ENCODE results near the gene PPP2CA.

The PPP2CA gene

DNA sequence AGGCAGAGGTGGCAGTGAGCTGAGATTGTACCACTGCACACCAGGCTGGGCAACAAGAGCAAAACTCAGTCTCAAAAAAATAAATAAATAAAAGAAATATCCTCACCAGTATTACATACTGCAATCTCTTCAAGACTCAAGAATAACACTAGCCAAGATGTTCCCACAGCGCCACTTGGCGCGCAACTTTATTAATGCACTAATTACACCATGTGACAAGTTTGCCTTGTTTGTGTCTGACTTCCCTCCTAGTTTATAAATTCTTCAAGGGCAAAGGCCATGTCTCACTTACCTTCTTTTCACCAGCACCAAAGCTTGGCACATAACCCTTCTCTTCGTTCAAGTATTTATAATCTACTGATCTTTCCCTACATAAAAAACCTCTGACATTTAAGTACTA is 53.9 kb downstream of the PPP2CA start:
- peaks cover 9% of the 10 kb centered on the region; the same call in 1 of the 2 replicates for H4K20me1 ChIP-seq (ENCODE audit: low read depth, low read length)
- peaks cover 9% of the 10 kb centered on the region; the same call in 1 of the 2 replicates for H3K36me3 ChIP-seq (ENCODE audit: low read length)
- TF ChIP-seq EZH2phosphoT487 (conservative IDR thresholded peaks at IDR 0.05; ENCODE audit: low read length) = no peak
- TF ChIP-seq, protein P1, sequence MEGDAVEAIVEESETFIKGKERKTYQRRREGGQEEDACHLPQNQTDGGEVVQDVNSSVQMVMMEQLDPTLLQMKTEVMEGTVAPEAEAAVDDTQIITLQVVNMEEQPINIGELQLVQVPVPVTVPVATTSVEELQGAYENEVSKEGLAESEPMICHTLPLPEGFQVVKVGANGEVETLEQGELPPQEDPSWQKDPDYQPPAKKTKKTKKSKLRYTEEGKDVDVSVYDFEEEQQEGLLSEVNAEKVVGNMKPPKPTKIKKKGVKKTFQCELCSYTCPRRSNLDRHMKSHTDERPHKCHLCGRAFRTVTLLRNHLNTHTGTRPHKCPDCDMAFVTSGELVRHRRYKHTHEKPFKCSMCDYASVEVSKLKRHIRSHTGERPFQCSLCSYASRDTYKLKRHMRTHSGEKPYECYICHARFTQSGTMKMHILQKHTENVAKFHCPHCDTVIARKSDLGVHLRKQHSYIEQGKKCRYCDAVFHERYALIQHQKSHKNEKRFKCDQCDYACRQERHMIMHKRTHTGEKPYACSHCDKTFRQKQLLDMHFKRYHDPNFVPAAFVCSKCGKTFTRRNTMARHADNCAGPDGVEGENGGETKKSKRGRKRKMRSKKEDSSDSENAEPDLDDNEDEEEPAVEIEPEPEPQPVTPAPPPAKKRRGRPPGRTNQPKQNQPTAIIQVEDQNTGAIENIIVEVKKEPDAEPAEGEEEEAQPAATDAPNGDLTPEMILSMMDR (IDR thresholded peaks at IDR 0.05; ENCODE audit: insufficient read depth, low read length, poor library complexity, severe bottlenecking) = no peak
- H3K9ac ChIP-seq (ENCODE audit: low read length) = no peak overlapping the region
- H3K9me3 ChIP-seq (ENCODE audit: insufficient read depth, low read length) = no peaks in the 10 kb centered on the region
- no peaks in the 10 kb centered on the region for H3K27me3 ChIP-seq (ENCODE audit: low read length)
- H2AFZ ChIP-seq (ENCODE audit: low read depth, low read length, severe bottlenecking) = no peak overlapping the region
- H3K27ac ChIP-seq (ENCODE audit: low read depth, low read length) = no peak overlapping the region
- H3F3A ChIP-seq (ENCODE audit: insufficient read depth) = peaks cover 9% of the 10 kb centered on the region
- H3K9me2 ChIP-seq (replicated peaks; ENCODE audit: insufficient read depth, low read length) = no peaks in the 10 kb centered on the region
- no peak overlapping the region for H3K4me2 ChIP-seq (ENCODE audit: low read depth, low read length, poor library complexity, severe bottlenecking)
- H3K79me2 ChIP-seq (ENCODE audit: insufficient read depth, low read length) = peaks cover 44% of the 10 kb centered on the region
- no peak overlapping the region for H3K4me3 ChIP-seq (ENCODE audit: insufficient read depth, low read length, poor library complexity, severe bottlenecking)

DNA sequence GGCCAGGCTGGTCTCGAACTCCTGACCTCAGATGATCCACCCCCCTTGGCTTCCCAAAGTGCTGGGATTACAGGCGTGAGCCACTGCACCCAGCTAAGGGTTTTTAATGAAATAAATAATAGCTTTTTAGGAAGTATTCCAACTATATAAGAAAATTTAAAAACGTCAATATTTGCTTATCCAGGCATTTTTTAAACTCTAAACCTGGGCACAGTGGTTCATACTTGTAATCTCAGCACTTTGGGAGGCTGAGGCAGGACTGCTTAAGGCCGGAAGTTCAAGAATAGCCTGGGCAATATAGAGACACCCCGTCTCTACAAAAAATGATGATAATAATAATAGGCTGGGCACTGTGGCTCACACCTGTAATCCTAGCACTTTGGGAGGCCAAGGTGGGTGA is 63.3 kb downstream of the PPP2CA start:
- peaks cover 38% of the 10 kb centered on the region for H3K36me3 ChIP-seq (ENCODE audit: low read length)
- H4K20me1 ChIP-seq (ENCODE audit: low read depth, low read length) = no peaks in the 10 kb centered on the region
- H3K9me3 ChIP-seq (ENCODE audit: insufficient read depth, low read length) = no peaks in the 10 kb centered on the region
- H2AFZ ChIP-seq (ENCODE audit: low read depth, low read length, severe bottlenecking) = no peak overlapping the region
- H3K9ac ChIP-seq (ENCODE audit: low read length) = no peak overlapping the region
- H3K9me2 ChIP-seq (replicated peaks; ENCODE audit: insufficient read depth, low read length) = no peaks in the 10 kb centered on the region
- no peak for TF ChIP-seq EZH2phosphoT487 (conservative IDR thresholded peaks at IDR 0.05; ENCODE audit: low read length)
- TF ChIP-seq, protein P1 (IDR thresholded peaks at IDR 0.05; ENCODE audit: insufficient read depth, low read length, poor library complexity, severe bottlenecking) = no peak
- H3K4me3 ChIP-seq (ENCODE audit: insufficient read depth, low read length, poor library complexity, severe bottlenecking) = no peak overlapping the region
- peaks cover 4% of the 10 kb centered on the region; the same call in 1 of the 2 replicates for H3K79me2 ChIP-seq (ENCODE audit: insufficient read depth, low read length)
- H3K4me2 ChIP-seq (ENCODE audit: low read depth, low read length, poor library complexity, severe bottlenecking) = no peak overlapping the region
- H3F3A ChIP-seq (ENCODE audit: insufficient read depth) = no peaks in the 10 kb centered on the region
- no peaks in the 10 kb centered on the region for H3K27me3 ChIP-seq (ENCODE audit: low read length)
- H3K27ac ChIP-seq (ENCODE audit: low read depth, low read length) = no peak overlapping the region

DNA sequence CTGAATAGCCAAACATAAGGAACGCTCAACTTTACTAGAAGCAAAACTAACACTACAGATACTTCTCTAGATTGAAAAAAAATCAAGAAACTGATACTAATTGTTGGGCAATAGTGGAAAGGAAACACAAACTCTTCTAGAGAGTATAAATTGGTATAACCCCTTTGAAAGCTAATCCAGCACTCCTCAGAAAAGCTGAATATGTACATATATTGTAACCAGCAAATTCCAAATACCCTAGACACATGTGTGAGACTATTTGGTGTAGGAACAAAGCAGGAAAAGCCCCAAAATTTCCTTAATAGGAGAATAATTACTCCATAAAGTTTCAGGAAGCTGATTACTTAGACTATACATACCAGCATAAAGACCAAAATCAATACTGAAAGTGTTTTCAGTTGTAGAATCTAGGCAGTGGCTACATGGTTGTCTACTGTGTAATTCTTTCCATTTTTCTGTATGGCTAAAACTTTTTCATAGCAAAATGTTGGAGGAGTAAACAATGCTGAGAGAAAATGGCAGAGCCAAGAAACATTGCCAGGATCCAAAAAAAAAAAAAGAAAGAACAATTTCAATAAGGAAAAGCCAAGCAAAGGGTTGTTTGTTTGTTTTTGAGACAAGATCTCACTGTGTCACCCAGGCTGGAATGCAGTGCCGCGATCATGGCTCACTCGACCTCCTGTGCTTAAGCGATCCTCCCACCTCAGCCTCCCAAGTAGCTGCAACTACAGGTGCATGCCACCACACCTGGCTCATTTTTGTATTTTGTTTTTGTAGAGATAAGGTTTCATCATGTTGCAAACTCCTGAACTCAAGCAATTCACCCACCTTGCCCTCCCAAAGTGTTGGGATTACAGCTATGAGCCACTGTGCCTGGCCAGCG is 64.1 kb downstream of the PPP2CA start:
- Histone ChIP-seq H4K20me1 (ENCODE audit: low read depth, low read length) (no peaks in the 10 kb centered on the region), H3K27ac (ENCODE audit: low read depth, low read length) (no peak overlapping the region), H3K27me3 (ENCODE audit: low read length) (no peaks in the 10 kb centered on the region), H3K9ac (ENCODE audit: low read length) (no peak overlapping the region), H3K79me2 (ENCODE audit: insufficient read depth, low read length) (peaks cover 4% of the 10 kb centered on the region; the same call in 1 of the 2 replicates), H2AFZ (ENCODE audit: low read depth, low read length, severe bottlenecking) (no peak overlapping the region), H3K4me3 (ENCODE audit: insufficient read depth, low read length, poor library complexity, severe bottlenecking) (no peak overlapping the region), H3K4me2 (ENCODE audit: low read depth, low read length, poor library complexity, severe bottlenecking) (no peak overlapping the region), H3K9me3 (ENCODE audit: insufficient read depth, low read length) (no peaks in the 10 kb centered on the region), H3K36me3 (ENCODE audit: low read length) (peaks cover 35% of the 10 kb centered on the region), H3K9me2 (replicated peaks; ENCODE audit: insufficient read depth, low read length) (no peaks in the 10 kb centered on the region), H3F3A (ENCODE audit: insufficient read depth) (no peaks in the 10 kb centered on the region; the same call in 1 of the 2 replicates)
- TF ChIP-seq, protein P1 (IDR thresholded peaks at IDR 0.05; ENCODE audit: insufficient read depth, low read length, poor library complexity, severe bottlenecking) = no peak
- TF ChIP-seq EZH2phosphoT487 (conservative IDR thresholded peaks at IDR 0.05; ENCODE audit: low read length) = no peak
